Stomach (tissue), 19 donors: ENCODE results near the gene HTR7. TPM values are rescaled to one million over a fixed set of nuclear protein-coding genes. Genes with fewer than 3 reads are reported as not detected.
A peak's percentile ranks its signal among the peaks of the same experiment; 100 is the strongest.
"Not testable (repeated sequence)": the region's sequence is repeated elsewhere in the genome, so short reads cannot be mapped to it uniquely, and the experiment has no call there.

Experiments used
- DNase-seq, 2 donors: peaks; one replicate each; pipeline versions ENCODE4 v3.0.0 to v3.0.0-alpha.2; 2013 to 2019
- H3K27ac ChIP-seq, 5 donors: fragments of 200-600 bp in 4 of 5; sonication (generic) in 4 of 5; one replicate each; pipeline ENCODE4 v1.5.1; 2013 to 2019; ENCODE audit warnings: mild to moderate bottlenecking in 1 of 5, moderate library complexity in 1 of 5
- H3K27me3 ChIP-seq, 3 donors: fragments of 200-600 bp; sonication (generic); one replicate each; pipeline ENCODE4 v1.5.1; 2017 to 2019; ENCODE audit warnings: mixed run types in 1 of 3
- H3K36me3 ChIP-seq, 4 donors: fragments of 200-600 bp; sonication (generic); 1 replicate in 3 of 4; 2 replicates in 1 of 4; pipeline ENCODE4 v1.5.1; 2016 to 2019
- H3K4me1 ChIP-seq, 4 donors: fragments of 200-600 bp; sonication (generic); one replicate each; pipeline ENCODE4 v1.5.1; 2016 to 2019
- H3K4me3 ChIP-seq, 4 donors: fragments of 200-600 bp; sonication (generic) in 3 of 4; one replicate each; pipeline ENCODE4 v1.5.1; 2016 to 2019; ENCODE audit warnings: mild to moderate bottlenecking in 1 of 4
- H3K9me3 ChIP-seq, 4 donors: fragments of 200-600 bp; sonication (generic); one replicate each; pipeline ENCODE4 v1.5.1; 2016 to 2019
- EP300 ChIP-seq: sonication (generic); formaldehyde crosslinking; IDR thresholded peaks from one replicate; pipeline ENCODE4 v1.6.1; 2017; ENCODE audit warnings: antibody characterized with exemption
- POLR2A ChIP-seq, 4 donors: fragments of 450-650 bp; IDR thresholded peaks; one replicate each; pipeline ENCODE4 v1.6.1; 2016; ENCODE audit warnings: antibody characterized with exemption in 4 of 4, control low read depth in 2 of 4, mild to moderate bottlenecking in 1 of 4, moderate library complexity in 1 of 4
- POLR2AphosphoS5 ChIP-seq, 3 donors: sonication (generic); formaldehyde crosslinking; IDR thresholded peaks; one replicate each; pipeline ENCODE4 v1.6.1; 2016; ENCODE audit warnings: antibody characterized with exemption in 3 of 3
- WGBS, 5 donors: extraction: QIAGEN DNeasy Blood & Tissue Kit in 3 of 5; methylation state at CpG; one replicate each; pipeline versions ENCODE4 v1.1.5 to v1.1.7; 2013 to 2018; 5-methylcytosine and 5-hydroxymethylcytosine counted together
- intact Hi-C: fragments of 100-400 bp; cut with DNase I; formaldehyde crosslinking; loops from one replicate; pipeline ENCODE4 v1.15.1; 2023; ENCODE audit warnings: low total_unique reads
- long read RNA-seq, 10 donors: transcript quantifications; one replicate each; lab custom pipeline, GENCODE V29; 2026
- polyA plus RNA-seq, 3 donors: library from polyadenylated mRNA; stranded (reverse); fragments of 200-250 nt; gene quantifications; one replicate each; pipeline ENCODE4 v1.2.3, GENCODE V29; 2013
- total RNA-seq, 5 donors: library from RNA; depleted of rRNA; stranded (reverse); fragments of >200 nt; gene quantifications; one replicate each; pipeline versions ENCODE4 v1.1.0 to v1.2.3, GENCODE V29; 2014 to 2016
- TF ChIP-seq, protein P1 (sequence below), 7 experiments: fragments of 450-650 bp in 4 of 7; fragments of 200-600 bp in 3 of 7; sonication (generic) in 3 of 7; IDR thresholded peaks; one replicate each; pipeline ENCODE4 v1.5.1; 2016 to 2019; ENCODE audit warnings: antibody characterized with exemption in 7 of 7, control low read depth in 2 of 7, mild to moderate bottlenecking in 1 of 7
- donor health status: healthy with polysubstance abuse.
- donor health status: Bipolar disorder and iron deficiency.
- donor health status: healthy.

The HTR7 gene
- total RNA-seq (1 to 10 TPM in 3 of 5 donors, not detected in 2; 3.0 to 7.1 (median 5.5) TPM), polyA plus RNA-seq (under 1 TPM; 0.28 to 0.56 (median 0.31) TPM)
- long read RNA-seq, donor 1: 0 reads
- long read RNA-seq, donor 2: 0 reads
- long read RNA-seq, donor 3: 0 reads
- long read RNA-seq, donor 4: 0 reads
- long read RNA-seq, donor 5, partial matches to known transcripts: 0 of 1 reads
- long read RNA-seq, donor 5, other reads (novel, unspliced or antisense): 0 of 1 reads
- long read RNA-seq, donor 6: 0 reads
- long read RNA-seq, donor 7, partial matches to known transcripts: 0 of 1 reads
- long read RNA-seq, donor 7, other reads (novel, unspliced or antisense): 0 of 1 reads
- long read RNA-seq, donor 8: 0 reads
- long read RNA-seq, donor 9, partial matches to known transcripts: 0 of 1 reads
- long read RNA-seq, donor 9, other reads (novel, unspliced or antisense): 0 of 1 reads
- long read RNA-seq, donor 10: 0 reads

DNA sequence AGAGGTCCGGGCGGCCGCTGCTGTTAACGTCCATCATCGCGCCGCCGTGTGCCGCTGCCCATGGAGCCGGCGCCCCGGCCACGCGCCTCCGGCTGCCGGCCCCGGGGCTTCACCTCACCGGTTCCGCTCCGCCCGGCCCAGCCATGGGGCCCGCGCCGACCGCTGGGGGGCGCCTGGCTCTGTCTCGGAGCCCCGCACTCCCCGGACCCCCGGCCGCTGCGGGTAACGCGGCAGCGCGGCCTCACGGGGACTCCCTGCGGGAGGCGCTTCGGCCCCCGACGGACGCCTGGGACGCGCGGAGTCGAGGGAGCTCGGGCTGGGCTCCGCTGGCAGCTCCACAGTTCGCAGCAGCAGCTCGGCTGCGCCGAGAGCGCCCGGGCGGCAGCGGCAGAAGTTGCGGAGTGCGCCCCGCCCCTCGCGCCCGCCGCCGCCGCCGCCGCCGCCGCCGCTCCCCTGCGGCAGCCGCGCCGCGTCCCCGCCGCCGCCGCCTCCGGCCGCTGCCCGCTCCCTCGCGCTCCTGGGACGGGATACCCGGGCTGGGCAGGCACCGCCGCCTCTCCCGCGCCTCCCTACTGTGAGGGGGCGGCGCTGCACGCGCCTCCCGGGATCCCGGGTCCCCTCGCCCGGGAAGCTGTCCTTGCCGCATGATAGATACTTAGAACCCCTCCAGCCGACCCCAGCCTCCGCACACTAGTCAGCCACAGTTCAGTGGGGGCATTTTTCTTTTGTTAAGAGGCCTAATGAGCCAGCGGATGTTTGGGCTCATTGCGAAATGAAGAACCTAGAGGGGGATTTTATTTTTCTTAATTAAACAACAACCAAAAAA lies at the start of gene HTR7:
Gene HTR7, minus strand, starts transcription at position 405 of the 826 bp plus-strand sequence. Its CDS starts 368 bp downstream, at position 37.
- intact Hi-C loops: no loop called here
- peak; percentile 54 to 84 for DNase-seq
- whole genome bisulfite sequencing, 5 donors: 0 to 3% (median 1%) methylated on average over 25 to 103 of the region's 104 CpGs
- Histone ChIP-seq H3K9me3 (no peaks in the 10 kb centered on the region), H3K36me3 (no peaks in the 10 kb centered on the region), H3K4me3 (peak within 1 kb of the TSS; percentile 69 to 78 (median 71)), H3K27me3 (peaks cover 0 to 48% (median 37%) of the 10 kb centered on the region in 3 donors), H3K27ac (peak within 1 kb of the TSS; percentile 63 to 83 (median 72)), H3K4me1 (peaks cover 8 to 22% (median 16%) of the 10 kb centered on the region in 4 donors)
- TF ChIP-seq, protein P1, sequence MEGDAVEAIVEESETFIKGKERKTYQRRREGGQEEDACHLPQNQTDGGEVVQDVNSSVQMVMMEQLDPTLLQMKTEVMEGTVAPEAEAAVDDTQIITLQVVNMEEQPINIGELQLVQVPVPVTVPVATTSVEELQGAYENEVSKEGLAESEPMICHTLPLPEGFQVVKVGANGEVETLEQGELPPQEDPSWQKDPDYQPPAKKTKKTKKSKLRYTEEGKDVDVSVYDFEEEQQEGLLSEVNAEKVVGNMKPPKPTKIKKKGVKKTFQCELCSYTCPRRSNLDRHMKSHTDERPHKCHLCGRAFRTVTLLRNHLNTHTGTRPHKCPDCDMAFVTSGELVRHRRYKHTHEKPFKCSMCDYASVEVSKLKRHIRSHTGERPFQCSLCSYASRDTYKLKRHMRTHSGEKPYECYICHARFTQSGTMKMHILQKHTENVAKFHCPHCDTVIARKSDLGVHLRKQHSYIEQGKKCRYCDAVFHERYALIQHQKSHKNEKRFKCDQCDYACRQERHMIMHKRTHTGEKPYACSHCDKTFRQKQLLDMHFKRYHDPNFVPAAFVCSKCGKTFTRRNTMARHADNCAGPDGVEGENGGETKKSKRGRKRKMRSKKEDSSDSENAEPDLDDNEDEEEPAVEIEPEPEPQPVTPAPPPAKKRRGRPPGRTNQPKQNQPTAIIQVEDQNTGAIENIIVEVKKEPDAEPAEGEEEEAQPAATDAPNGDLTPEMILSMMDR (IDR thresholded peaks at IDR 0.05): peak in 3 of 7 experiments; percentile 45 to 69 (median 58)
- no peak for TF ChIP-seq EP300
- TF ChIP-seq POLR2AphosphoS5 (IDR thresholded peaks at IDR 0.05): no peak

DNA sequence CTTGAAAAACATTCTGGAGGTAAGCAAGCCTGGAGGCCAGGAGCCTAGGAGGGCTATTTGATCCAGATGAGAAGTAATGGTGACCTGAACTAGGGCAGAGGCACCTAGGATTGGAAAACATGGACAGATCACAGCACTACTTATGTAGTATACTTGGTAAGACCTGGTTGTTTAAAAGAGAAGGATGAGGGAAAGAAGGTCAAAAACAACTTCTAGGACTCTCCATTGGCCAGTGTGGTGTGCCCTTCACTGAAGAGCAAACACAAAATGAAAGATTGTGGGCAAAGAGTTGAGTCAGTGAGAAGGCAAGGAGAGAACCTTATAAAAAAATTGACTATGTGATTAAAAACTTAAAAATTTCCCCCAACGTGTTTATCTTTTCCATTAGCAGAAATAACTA lies 48.8 kb upstream of the HTR7 start:
- DNase-seq: no peak
- TF ChIP-seq POLR2AphosphoS5 (IDR thresholded peaks at IDR 0.05) (no peak), POLR2A (IDR thresholded peaks at IDR 0.05) (no peak), EP300 (no peak)
- intact Hi-C loops: no loop called here
- Histone ChIP-seq H3K4me3 (no peak overlapping the region), H3K36me3 (peaks cover 4 to 45% (median 38%) of the 10 kb centered on the region in 4 donors), H3K9me3 (no peaks in the 10 kb centered on the region), H3K27me3 (no peaks in the 10 kb centered on the region), H3K27ac (no peak overlapping the region), H3K4me1 (peaks cover 0 to 4% (median 2%) of the 10 kb centered on the region in 4 donors)
- WGBS, 5 donors: 65 to 68% (median 67%) methylated on average over 1 of the region's 1 CpG

DNA sequence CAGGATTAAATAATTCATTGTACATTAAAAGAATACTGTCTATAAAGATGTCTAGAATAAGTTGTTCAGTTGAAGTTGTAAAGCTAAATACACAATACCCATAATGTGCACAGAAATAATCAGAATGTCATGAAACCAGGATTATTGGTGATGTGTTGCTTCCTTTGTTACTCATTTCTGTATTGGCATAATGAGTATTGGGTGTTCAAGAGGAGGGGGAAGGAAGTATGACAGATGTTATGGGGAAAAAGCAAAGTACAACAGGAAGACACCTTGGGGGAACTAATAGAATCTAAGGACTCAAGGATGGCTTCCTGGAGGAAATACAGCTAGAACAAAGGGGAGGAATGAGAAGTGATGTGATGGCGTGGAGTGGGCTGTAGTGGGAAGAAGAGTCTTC lies 48.1 kb upstream of the HTR7 start:
- no peak overlapping the region for H3K4me3 ChIP-seq
- H3K27me3 ChIP-seq: no peaks in the 10 kb centered on the region
- no peak overlapping the region for H3K27ac ChIP-seq
- peaks cover 4 to 51% (median 45%) of the 10 kb centered on the region in 4 donors for H3K36me3 ChIP-seq
- TF ChIP-seq POLR2A (IDR thresholded peaks at IDR 0.05) (no peak), EP300 (no peak), POLR2AphosphoS5 (IDR thresholded peaks at IDR 0.05) (no peak)
- TF ChIP-seq, protein P1 (IDR thresholded peaks at IDR 0.05): no peak
- no peaks in the 10 kb centered on the region for H3K9me3 ChIP-seq
- DNase-seq: no peak
- WGBS, 5 donors: 79 to 94% (median 87%) methylated on average over 1 of the region's 1 CpG
- H3K4me1 ChIP-seq: no peaks in the 10 kb centered on the region
- intact Hi-C loops: no loop called here

DNA sequence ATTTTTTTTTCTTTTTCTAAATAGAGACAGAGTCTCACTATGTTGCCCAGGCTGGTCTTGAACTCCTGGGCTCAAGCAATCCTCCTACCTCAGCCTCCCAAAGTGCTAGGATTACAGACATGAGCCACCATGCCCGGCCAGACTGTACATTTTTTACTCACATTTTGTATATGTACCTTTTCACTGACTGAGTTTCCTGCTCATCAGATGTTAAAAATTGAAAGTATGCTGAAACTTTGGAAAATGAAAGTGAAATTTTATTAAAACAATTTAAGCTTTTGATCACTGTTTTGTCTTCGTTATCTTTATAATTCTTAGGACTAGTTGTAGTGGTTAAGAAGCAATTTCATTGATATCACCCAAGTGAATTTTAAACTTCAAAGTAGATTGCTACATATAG lies 39.1 kb upstream of the HTR7 start:
- intact Hi-C loops: loop anchor here (10.0 kb wide), 1 partner anchor 358 kb away; no protein-coding TSS in a partner anchor
- WGBS, 5 donors: 73 to 89% (median 80%) methylated on average over 2 of the region's 2 CpGs
- DNase-seq, H3K9me3 ChIP-seq, H3K4me1 ChIP-seq, H3K27ac ChIP-seq, H3K4me3 ChIP-seq, H3K27me3 ChIP-seq: not testable (repeated sequence)
- H3K36me3 ChIP-seq: peaks cover 10 to 91% (median 83%) of the 10 kb centered on the region in 4 donors

DNA sequence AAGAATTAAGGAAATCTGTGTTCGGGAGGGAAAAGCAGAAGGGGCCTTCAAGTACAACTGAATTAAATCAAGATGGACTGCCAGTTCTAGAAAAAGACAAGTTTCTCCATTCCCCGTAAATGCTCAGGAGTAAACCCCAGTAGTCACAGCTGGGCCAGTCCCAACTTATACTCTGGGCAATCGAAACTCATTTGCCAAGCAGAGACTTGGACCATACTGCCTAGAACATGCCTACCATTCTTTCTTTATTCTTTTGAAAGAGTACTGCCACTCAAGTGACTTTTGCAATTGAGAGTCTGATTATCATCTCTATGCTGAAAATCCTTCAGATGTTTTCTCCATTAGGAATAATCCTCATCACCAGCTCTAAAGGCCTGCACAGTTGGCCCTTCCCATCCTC lies 35.4 kb upstream of the HTR7 start:
- no peak for TF ChIP-seq EP300
- no peak for TF ChIP-seq POLR2AphosphoS5 (IDR thresholded peaks at IDR 0.05)
- TF ChIP-seq, protein P1 (IDR thresholded peaks at IDR 0.05): no peak
- TF ChIP-seq POLR2A (IDR thresholded peaks at IDR 0.05): no peak
- Histone ChIP-seq H3K9me3 (no peaks in the 10 kb centered on the region), H3K27me3 (no peaks in the 10 kb centered on the region), H3K4me3 (no peak overlapping the region), H3K4me1 (peaks cover 2 to 8% (median 7%) of the 10 kb centered on the region in 4 donors), H3K27ac (no peak overlapping the region), H3K36me3 (peaks cover 11 to 95% (median 85%) of the 10 kb centered on the region in 4 donors)
- intact Hi-C loops: loop anchor here (10.0 kb wide), 1 partner anchor 362 kb away; no protein-coding TSS in a partner anchor
- WGBS, 5 donors: 94 to 99% (median 95%) methylated on average over 3 of the region's 3 CpGs
- no peak for DNase-seq
